SK-N-SH treated with all-trans-retinoic acid at 6 μM for 48 hours (cell line): ENCODE measurements around the gene SEMA5A.

Experiments used
- ATAC-seq: fragments of 200-7000 bp; cut with Tn5 transposase; 3 replicates; pipeline ENCODE4 v1.9.1; 2020; ENCODE audit warnings: mild to moderate bottlenecking, moderate library complexity
- ARNTL ChIP-seq: fragments of 450-650 bp; formaldehyde crosslinking; IDR thresholded peaks from 2 replicates; pipeline ENCODE4 v1.5.0; 2020; ENCODE audit warnings: low read depth, mild to moderate bottlenecking, moderate library complexity, borderline replicate concordance
- CREB5 ChIP-seq: fragments of 250-450 bp; sonication (Bioruptor Pico); IDR thresholded peaks from 2 replicates; pipeline ENCODE4 v1.5.1; 2020; ENCODE audit warnings: low read depth, mild to moderate bottlenecking, moderate library complexity
- CSRNP3 ChIP-seq: fragments of 250-450 bp; sonication (Bioruptor Pico); IDR thresholded peaks from 2 replicates; pipeline ENCODE4 v1.5.1; 2021; ENCODE audit warnings: mild to moderate bottlenecking, moderate library complexity
- ISL1 ChIP-seq: fragments of 250-450 bp; sonication (Bioruptor Pico); IDR thresholded peaks from 2 replicates; pipeline ENCODE4 v2.1.2; 2022; ENCODE audit warnings: mild to moderate bottlenecking, moderate library complexity
- OSR1 ChIP-seq: fragments of 250-450 bp; sonication (Bioruptor Pico); IDR thresholded peaks from 2 replicates; pipeline ENCODE4 v1.8.0; 2022; ENCODE audit warnings: moderate library complexity, mild to moderate bottlenecking, inconsistent platforms
- PATZ1 ChIP-seq: fragments of 250-450 bp; sonication (Bioruptor Pico); IDR thresholded peaks from 2 replicates; pipeline ENCODE4 v1.8.0; 2020; ENCODE audit warnings: mild to moderate bottlenecking, moderate library complexity, borderline replicate concordance
- POU6F1 ChIP-seq: fragments of 250-450 bp; sonication (Bioruptor Pico); IDR thresholded peaks from 2 replicates; pipeline ENCODE4 v1.8.0; 2021; ENCODE audit warnings: low read depth, mild to moderate bottlenecking, moderate library complexity, borderline replicate concordance
- PPARA ChIP-seq: fragments of 250-450 bp; sonication (Bioruptor Pico); IDR thresholded peaks from 2 replicates; pipeline ENCODE4 v1.5.0; 2020; ENCODE audit warnings: mild to moderate bottlenecking, borderline replicate concordance
- RARB ChIP-seq: fragments of 250-450 bp; sonication (Bioruptor Pico); IDR thresholded peaks from 2 replicates; pipeline ENCODE4 v1.8.0; 2021; ENCODE audit warnings: mild to moderate bottlenecking, moderate library complexity
- TCF4 ChIP-seq: fragments of 250-450 bp; sonication (Bioruptor Pico); IDR thresholded peaks from 2 replicates; pipeline ENCODE4 v1.8.0; 2021; ENCODE audit warnings: mild to moderate bottlenecking, moderate library complexity, borderline replicate concordance
- TOX ChIP-seq: fragments of 250-450 bp; sonication (Bioruptor Pico); IDR thresholded peaks from 2 replicates; pipeline ENCODE4 v1.8.0; 2021; ENCODE audit warnings: mild to moderate bottlenecking, moderate library complexity, borderline replicate concordance
- TSHZ2 ChIP-seq: fragments of 250-450 bp; sonication (Bioruptor Pico); IDR thresholded peaks from 2 replicates; pipeline ENCODE4 v1.5.0; 2020; ENCODE audit warnings: mild to moderate bottlenecking, moderate library complexity
- ZC3H10 ChIP-seq: fragments of 250-450 bp; sonication (Bioruptor Pico); IDR thresholded peaks from 2 replicates; pipeline ENCODE4 v1.5.1; 2021; ENCODE audit warnings: mild to moderate bottlenecking, moderate library complexity
- ZNF565 ChIP-seq: fragments of 450-650 bp; formaldehyde crosslinking; conservative IDR thresholded peaks from 2 replicates; pipeline ENCODE4 v1.5.0; 2020; ENCODE audit warnings: low read depth, mild to moderate bottlenecking, moderate library complexity
- ZNF70 ChIP-seq: fragments of 450-650 bp; formaldehyde crosslinking; IDR thresholded peaks from 2 replicates; pipeline ENCODE4 v1.5.0; 2020; ENCODE audit warnings: mild to moderate bottlenecking, moderate library complexity
- ZNF8 ChIP-seq: fragments of 450-650 bp; formaldehyde crosslinking; IDR thresholded peaks from 2 replicates; pipeline ENCODE4 v1.5.0; 2020; ENCODE audit warnings: mild to moderate bottlenecking, moderate library complexity

SEMA5A gene

GRCh38 chr5:9554122-9554521 is 8.2 kb upstream of the SEMA5A start:
- TF ChIP-seq CREB5 (CRISPR knock-in tag) = no peak
- TF ChIP-seq POU6F1 (CRISPR knock-in tag) = no peak
- TF ChIP-seq PPARA (CRISPR knock-in tag) = no peak
- TF ChIP-seq, all 23 proteins: peak for 0
- no peak for ATAC-seq

GRCh38 chr5:9553561-9553960 is 7.7 kb upstream of the SEMA5A start:
- TF ChIP-seq ZC3H10 (CRISPR knock-in tag) = no peak

GRCh38 chr5:9551567-9552537 is 6.0 kb upstream of the SEMA5A start:
- no peak for ATAC-seq
- no peak for TF ChIP-seq ISL1 (CRISPR knock-in tag)
- TF ChIP-seq ZNF8 = no peak

More at GRCh38 chr5:9553561-9553960, 7.7 kb upstream of the SEMA5A start:
- ATAC-seq = no peak

- TF ChIP-seq PATZ1 (CRISPR knock-in tag) = no peak
- TF ChIP-seq ARNTL (CRISPR knock-in tag) = no peak
- TF ChIP-seq ISL1 (CRISPR knock-in tag) = no peak
- TF ChIP-seq ZNF565 = no peak
- TF ChIP-seq OSR1 (CRISPR knock-in tag) = no peak
- no peak for TF ChIP-seq PPARA (CRISPR knock-in tag)
- no peak for TF ChIP-seq CSRNP3
- TF ChIP-seq, all 23 proteins: peak for 0
- ATAC-seq = no peak
These were observed 4.1 kb upstream of the SEMA5A start for GRCh38 chr5:9549941-9550340.

- TF ChIP-seq TCF4 (CRISPR knock-in tag) (no peak), POU6F1 (CRISPR knock-in tag) (no peak), TOX (CRISPR knock-in tag) (no peak), ZNF70 (no peak), CSRNP3 (no peak), TSHZ2 (CRISPR knock-in tag) (no peak), RARB (no peak), PPARA (CRISPR knock-in tag) (no peak)
- ATAC-seq = no peak
These were observed 1.5 kb upstream of the SEMA5A start for GRCh38 chr5:9547122-9547947.
